GM12878 (cell line): Measurements from ENCODE around the gene SNX8. TPM values are rescaled to one million over a fixed set of nuclear protein-coding genes. Genes with fewer than 3 reads are reported as not detected.

Experiments
- ATAC-seq: fragments of 200-7000 bp; cut with Tn5 transposase; 3 replicates; pipeline ENCODE4 v1.9.1; 2020; ENCODE audit warnings: mild to moderate bottlenecking, moderate library complexity
- BruUV-seq: library from RNA; stranded (reverse); fragments of 400-500 nt; replicated peaks from 2 replicates; lab custom pipeline; 2021; lab: Mats Ljungman, UMichigan
- CTCF ChIA-PET: fragments of 300-600 bp; sonication (Branson Sonifier 250); formaldehyde crosslinking; extraction: SDS; loops from one replicate; lab custom pipeline; 2021; ENCODE audit warnings: inconsistent platforms; lab: Yijun Ruan, JAX
- POLR2A ChIA-PET: fragments of 350-600 bp; formaldehyde crosslinking; extraction: SDS; loops from one replicate; lab custom pipeline; 2021; ENCODE audit warnings: inconsistent platforms; lab: Charles Lee
- RAD21 ChIA-PET: fragments of 300-600 bp; sonication (Branson Sonifier 250); formaldehyde crosslinking; loops from one replicate; lab custom pipeline; 2023; ENCODE audit warnings: antibody characterized with exemption; ENCODE audit not compliant: unreplicated experiment; lab: Charles Lee
- SMC1A ChIA-PET: fragments of 300-600 bp; sonication (Branson Sonifier 250); formaldehyde crosslinking; loops from one replicate; lab custom pipeline; 2023; ENCODE audit not compliant: unreplicated experiment, uncharacterized antibody; lab: Charles Lee
- DNase-seq: peaks from one replicate; pipeline ENCODE4 v3.0.0-alpha.2; 2011; ENCODE audit warnings: low read depth, low spot score
- FAIRE-seq: peaks from 3 replicates; lab custom pipeline; 2011; peaks lifted over from hg19 to GRCh38; lab: Jason Lieb, UNC
- H2AFZ ChIP-seq: 2 replicates; pipeline ENCODE4 v1.6.0; 2011; ENCODE audit warnings: low read depth, low read length, control low read depth; ENCODE audit not compliant: control insufficient read depth
- H3K27ac ChIP-seq: 2 replicates; pipeline ENCODE4 v1.5.1; 2011; ENCODE audit warnings: control low read depth; ENCODE audit not compliant: control insufficient read depth, insufficient read depth
- H3K27me3 ChIP-seq, 2 experiments: replicated peaks in 1 of 2; 2 replicates each; pipeline versions ENCODE4 v1.6.0 to v1.6.1; 2011; ENCODE audit warnings: low read length in 1 of 2; ENCODE audit not compliant: control insufficient read depth in 2 of 2, insufficient read depth in 2 of 2
- H3K36me3 ChIP-seq, 2 experiments: 2 replicates each; pipeline ENCODE4 v1.5.1; 2011; ENCODE audit warnings: low read length in 1 of 2; ENCODE audit not compliant: control insufficient read depth in 2 of 2, insufficient read depth in 2 of 2
- H3K4me1 ChIP-seq: 2 replicates; pipeline ENCODE4 v1.6.1; 2011; ENCODE audit warnings: mild to moderate bottlenecking, low read length, moderate library complexity, mixed read lengths; ENCODE audit not compliant: control insufficient read depth, insufficient read depth
- H3K4me2 ChIP-seq: 2 replicates; pipeline ENCODE4 v1.6.0; 2011; ENCODE audit warnings: control low read depth; ENCODE audit not compliant: control insufficient read depth, insufficient read depth
- H3K4me3 ChIP-seq: fragments of 200-600 bp; sonication (generic); 2 replicates; pipeline ENCODE4 v1.5.1; 2016
- H3K79me2 ChIP-seq: 2 replicates; pipeline ENCODE4 v1.6.0; 2011; ENCODE audit warnings: low read length; ENCODE audit not compliant: control insufficient read depth, insufficient read depth
- H3K9ac ChIP-seq: 2 replicates; pipeline ENCODE4 v1.8.0; 2011; ENCODE audit warnings: low read length, control low read depth, mixed read lengths; ENCODE audit not compliant: control insufficient read depth, insufficient read depth
- H3K9me3 ChIP-seq: replicated peaks from 3 replicates; pipeline ENCODE4 v1.5.1; 2011; ENCODE audit warnings: mild to moderate bottlenecking, low read length; ENCODE audit not compliant: control insufficient read depth, insufficient read depth
- H4K20me1 ChIP-seq: 2 replicates; pipeline ENCODE4 v1.6.0; 2011; ENCODE audit not compliant: control insufficient read depth, insufficient read depth
- ATF7 ChIP-seq: fragments of 450-650 bp; IDR thresholded peaks from 2 replicates; pipeline ENCODE4 v1.6.1; 2016; ENCODE audit warnings: low read depth, mild to moderate bottlenecking
- BACH1 ChIP-seq: fragments of 450-650 bp; IDR thresholded peaks from 2 replicates; pipeline ENCODE4 v1.6.1; 2017; ENCODE audit warnings: mild to moderate bottlenecking, borderline replicate concordance
- BMI1 ChIP-seq: fragments of 450-650 bp; IDR thresholded peaks from 2 replicates; pipeline ENCODE4 v1.6.1; 2016; ENCODE audit warnings: mild to moderate bottlenecking, moderate library complexity, borderline replicate concordance
- CBX3 ChIP-seq: fragments of 200-600 bp; sonication (generic); IDR thresholded peaks from 2 replicates; pipeline ENCODE4 v1.6.1; 2016; ENCODE audit warnings: low read depth, borderline replicate concordance
- CBX5 ChIP-seq: sonication (generic); IDR thresholded peaks from 2 replicates; pipeline ENCODE4 v1.6.1; 2016; ENCODE audit warnings: low read depth, moderate library complexity, mild to moderate bottlenecking, inconsistent platforms
- FOS ChIP-seq: IDR thresholded peaks from 3 replicates; pipeline ENCODE4 v1.6.1; 2011; ENCODE audit warnings: borderline replicate concordance; ENCODE audit not compliant: insufficient read length; ENCODE audit errors: extremely low read depth
- HDGF ChIP-seq: fragments of 450-650 bp; IDR thresholded peaks from 2 replicates; pipeline ENCODE4 v1.6.1; 2016; ENCODE audit warnings: antibody characterized with exemption
- IRF4 ChIP-seq: IDR thresholded peaks from 2 replicates; pipeline ENCODE4 v1.6.1; 2011; ENCODE audit warnings: low read depth, low read length
- MEF2A ChIP-seq: IDR thresholded peaks from 2 replicates; pipeline ENCODE4 v1.6.1; 2011; ENCODE audit warnings: low read depth, mild to moderate bottlenecking, low read length, moderate library complexity; ENCODE audit not compliant: insufficient read depth
- MXI1 ChIP-seq: fragments of 150-350 bp; IDR thresholded peaks from 2 replicates; pipeline ENCODE4 v1.6.1; 2011; ENCODE audit warnings: low read depth, mild to moderate bottlenecking, inconsistent platforms, low read length, improper control_type of control experiment
- NR2C2 ChIP-seq: IDR thresholded peaks from 2 replicates; pipeline ENCODE4 v1.6.1; 2011; ENCODE audit warnings: borderline replicate concordance, low read depth; ENCODE audit not compliant: control insufficient read depth, insufficient read length
- NRF1 ChIP-seq: conservative IDR thresholded peaks from 2 replicates; pipeline ENCODE4 v1.6.1; 2011; ENCODE audit warnings: mild to moderate bottlenecking, low read depth, low read length, improper control_type of control experiment
- POLR2A ChIP-seq: IDR thresholded peaks from 2 replicates; pipeline ENCODE4 v1.6.1; 2011; ENCODE audit warnings: low read depth, mild to moderate bottlenecking, low read length
- SMAD5 ChIP-seq: IDR thresholded peaks from 2 replicates; pipeline ENCODE4 v1.6.1; 2016; ENCODE audit warnings: antibody characterized with exemption, low read depth
- STAT1 ChIP-seq: fragments of 450-650 bp; conservative IDR thresholded peaks from 2 replicates; pipeline ENCODE4 v1.6.1; 2014; ENCODE audit warnings: antibody characterized with exemption, mild to moderate bottlenecking
- TCF3 ChIP-seq: IDR thresholded peaks from 2 replicates; pipeline ENCODE4 v1.6.1; 2012; ENCODE audit warnings: low read depth, mild to moderate bottlenecking, low read length, borderline replicate concordance; ENCODE audit not compliant: insufficient read depth
- TCF7 ChIP-seq: IDR thresholded peaks from 2 replicates; pipeline ENCODE4 v1.6.1; 2014; ENCODE audit warnings: antibody characterized with exemption, borderline replicate concordance
- USF2 ChIP-seq: IDR thresholded peaks from 2 replicates; pipeline ENCODE4 v1.6.1; 2011; ENCODE audit warnings: low read depth, low read length, improper control_type of control experiment, borderline replicate concordance
- ZNF24 ChIP-seq: fragments of 450-650 bp; IDR thresholded peaks from 2 replicates; pipeline ENCODE4 v1.6.1; 2017; ENCODE audit warnings: antibody characterized with exemption, mild to moderate bottlenecking
- ZNF384 ChIP-seq: IDR thresholded peaks from 2 replicates; pipeline ENCODE4 v1.6.1; 2012; ENCODE audit warnings: low read depth, mild to moderate bottlenecking, low read length, improper control_type of control experiment, borderline replicate concordance
- WGBS: methylation state at CpG from one replicate; pipeline ENCODE4 v1.1.6; 2016; ENCODE audit warnings: low lambda C conversion rate; ENCODE audit not compliant: insufficient replicate concordance, insufficient coverage; ENCODE audit errors: missing lambda C conversion rate; 5-methylcytosine and 5-hydroxymethylcytosine counted together
- in situ Hi-C: fragments of 300-500 bp; cut with MboI; formaldehyde crosslinking; loops from 9 replicates; pipeline ENCODE4 v1.14.3; 2018; ENCODE audit warnings: mixed read lengths
- intact Hi-C: fragments of 100-400 bp; cut with micrococcal nuclease; formaldehyde crosslinking; loops from one replicate; pipeline ENCODE4 v1.14.2; 2022; ENCODE audit not compliant: unreplicated experiment
- polyA plus RNA-seq, 11 experiments: library from polyadenylated mRNA; depleted of rRNA in 4 of 11; unstranded in 6 of 11; stranded (reverse) in 5 of 11; fragments of >200 nt; fragmentation: Nextera tagmentation in 4 of 11; fragmentation: Illumina TruSeq in 1 of 11; extraction: Ambion mirVana in 4 of 11; extraction: Trizol in 1 of 11; gene quantifications; 1 replicate in 1 of 11; 2 replicates in 10 of 11; pipeline versions ENCODE4 v1.2.1 to v1.2.3, GENCODE V29; 2011 to 2016; ENCODE audit warnings: inconsistent platforms in 2 of 11, missing spikeins in 2 of 11, low read depth in 1 of 11
- total RNA-seq, 4 experiments: library from RNA; depleted of rRNA in 3 of 4; stranded (reverse); fragments of >200 nt in 3 of 4; fragmentation: Illumina TruSeq in 1 of 4; extraction: Trizol in 1 of 4; gene quantifications; 2 replicates each; pipeline versions ENCODE4 v1.2.1 to v1.2.3, GENCODE V29; 2013 to 2021
- TF ChIP-seq, protein P1 (sequence below): fragments of 450-650 bp; IDR thresholded peaks from 2 replicates; pipeline ENCODE4 v1.6.1; 2018; ENCODE audit warnings: mild to moderate bottlenecking, low read depth, moderate library complexity; ENCODE audit not compliant: partially characterized antibody

The SNX8 gene
- total and polyA plus RNA-seq, 10 of the 15 experiments (the other 5 are each of a cell fraction or from before 2014, with no cell fraction given), result 6.4 to 210 (median 97.6) TPM

DNA sequence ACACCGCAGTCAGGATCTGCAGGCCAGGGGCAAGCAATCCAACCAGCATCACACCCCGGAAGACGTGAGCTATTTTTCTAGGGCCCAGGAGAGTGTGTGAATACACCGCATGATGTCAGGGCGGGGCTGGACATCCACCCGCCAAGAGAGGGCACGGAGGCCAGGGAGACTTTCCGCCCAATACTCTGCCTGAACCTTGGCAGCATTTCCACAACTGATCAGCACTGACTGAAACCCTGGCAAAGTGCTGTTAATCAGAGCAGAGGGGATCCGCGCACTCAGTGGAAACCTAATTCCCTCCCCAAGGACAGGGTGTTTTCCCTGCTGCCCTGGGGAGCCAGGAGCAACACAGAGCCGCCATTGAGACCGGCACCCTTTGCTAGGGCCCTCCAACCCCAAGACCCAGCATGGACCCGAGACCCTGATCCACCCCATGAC, 89.7 kb downstream of the SNX8 start (continued):
- TF ChIP-seq, protein P1, sequence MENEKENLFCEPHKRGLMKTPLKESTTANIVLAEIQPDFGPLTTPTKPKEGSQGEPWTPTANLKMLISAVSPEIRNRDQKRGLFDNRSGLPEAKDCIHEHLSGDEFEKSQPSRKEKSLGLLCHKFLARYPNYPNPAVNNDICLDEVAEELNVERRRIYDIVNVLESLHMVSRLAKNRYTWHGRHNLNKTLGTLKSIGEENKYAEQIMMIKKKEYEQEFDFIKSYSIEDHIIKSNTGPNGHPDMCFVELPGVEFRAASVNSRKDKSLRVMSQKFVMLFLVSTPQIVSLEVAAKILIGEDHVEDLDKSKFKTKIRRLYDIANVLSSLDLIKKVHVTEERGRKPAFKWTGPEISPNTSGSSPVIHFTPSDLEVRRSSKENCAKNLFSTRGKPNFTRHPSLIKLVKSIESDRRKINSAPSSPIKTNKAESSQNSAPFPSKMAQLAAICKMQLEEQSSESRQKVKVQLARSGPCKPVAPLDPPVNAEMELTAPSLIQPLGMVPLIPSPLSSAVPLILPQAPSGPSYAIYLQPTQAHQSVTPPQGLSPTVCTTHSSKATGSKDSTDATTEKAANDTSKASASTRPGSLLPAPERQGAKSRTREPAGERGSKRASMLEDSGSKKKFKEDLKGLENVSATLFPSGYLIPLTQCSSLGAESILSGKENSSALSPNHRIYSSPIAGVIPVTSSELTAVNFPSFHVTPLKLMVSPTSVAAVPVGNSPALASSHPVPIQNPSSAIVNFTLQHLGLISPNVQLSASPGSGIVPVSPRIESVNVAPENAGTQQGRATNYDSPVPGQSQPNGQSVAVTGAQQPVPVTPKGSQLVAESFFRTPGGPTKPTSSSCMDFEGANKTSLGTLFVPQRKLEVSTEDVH, result no peak
- TF ChIP-seq BMI1, result no peak
- TF ChIP-seq BACH1, result no peak
- no peak for TF ChIP-seq HDGF
- no peak for TF ChIP-seq NRF1
- TF ChIP-seq STAT1, result no peak
- TF ChIP-seq ATF7, result no peak
- TF ChIP-seq MEF2A, result no peak
- TF ChIP-seq IRF4, result no peak
- no peak for TF ChIP-seq TCF7
- no peak for TF ChIP-seq CBX5

DNA sequence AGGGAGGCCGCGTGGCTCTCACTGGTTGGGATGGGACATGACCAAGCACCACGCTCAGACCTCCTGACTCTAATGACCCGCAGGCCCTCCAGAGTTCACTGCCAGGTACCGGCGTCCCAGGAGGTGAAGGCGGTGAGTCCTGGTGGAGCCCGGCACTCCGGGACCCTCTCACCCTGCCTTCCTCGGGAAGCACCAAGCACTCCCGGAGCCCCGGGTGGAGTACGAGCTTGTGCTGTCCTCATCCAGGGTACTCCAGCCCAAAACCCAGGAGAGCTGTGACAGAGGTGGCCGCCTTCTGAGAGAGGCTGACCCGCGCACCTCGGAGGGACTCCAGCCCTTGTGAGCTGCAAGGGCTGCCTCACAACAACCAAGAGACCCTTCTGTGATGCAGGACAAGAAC, 90.9 kb downstream of the SNX8 start:
- SMC1A ChIA-PET, result no interaction called here
- H3K9ac ChIP-seq, result no peak overlapping the region
- no peaks in the 10 kb centered on the region for H3K9me3 ChIP-seq
- H3K27ac ChIP-seq, result no peak overlapping the region
- POLR2A ChIA-PET, result no interaction called here
- intact Hi-C loops, result no loop called here
- WGBS, result 95% methylated on average over 17 of the region's 17 CpGs
- FAIRE-seq (no peak), DNase-seq (no peak), ATAC-seq (no peak)
- in situ Hi-C loops, result no loop called here
- H3K4me3 ChIP-seq, result no peak overlapping the region
- BruUV-seq, result no TSS peak
- H3K79me2 ChIP-seq, result no peaks in the 10 kb centered on the region; the same call in none of the 2 replicates
- H3K4me1 ChIP-seq, result no peaks in the 10 kb centered on the region
- no peaks in the 10 kb centered on the region for H3K27me3 ChIP-seq
- peaks cover 2% of the 10 kb centered on the region; the same call in 1 of the 2 replicates for H4K20me1 ChIP-seq
- no peak overlapping the region for H2AFZ ChIP-seq
- peaks cover 14 to 43% of the 10 kb centered on the region in 2 experiments for H3K36me3 ChIP-seq
- RAD21 ChIA-PET, result no interaction called here
- CTCF ChIA-PET, result no interaction called here
- no peak overlapping the region for H3K4me2 ChIP-seq
- TF ChIP-seq POLR2A (no peak), SMAD5 (no peak), ZNF384 (no peak), CBX3 (no peak), NR2C2 (no peak), ZNF24 (no peak), ATF7 (no peak), TCF3 (no peak), USF2 (no peak), MXI1 (no peak), FOS (no peak)
